ENCODE data around the gene ABCF2.

GRCh38 chr7:151232091-151232916 lies 5.3 kb upstream of the ABCF2 start, which contains the start of gene CHPF2:
- TF ChIP-seq CTCF (IDR thresholded peaks at IDR 0.05 in 2 of 3, conservative IDR thresholded peaks at IDR 0.05 in 1 of 3; ENCODE audit: control insufficient read depth in 2 of 3, extremely low read depth in 1 of 3, insufficient read depth in 1 of 3, low read depth in 3 of 3, low read length in 3 of 3), result no peak
- no peak for TF ChIP-seq ATF7 (IDR thresholded peaks at IDR 0.05; ENCODE audit: low read depth)
